Measurements from ENCODE around the gene CEP112. TPM values are rescaled to one million over a fixed set of nuclear protein-coding genes. Genes with fewer than 3 reads are reported as not detected.

Gene CEP112
- total and polyA plus RNA-seq, 2 of the 8 experiments (the other 6 are each of a cell fraction or from before 2014, with no cell fraction given), result 0.62 to 3.1 TPM

GRCh38 chr17:65895969-65896368 lies 296.0 kb downstream of the CEP112 start:
- no peak overlapping the region for H4K5ac ChIP-seq (ENCODE audit: insufficient read length, low read depth, low read length)
- ChIA-PET CTCF (ENCODE audit: partially characterized antibody) (no interaction called here), POLR2A (ENCODE audit: partially characterized antibody) (no interaction called here)
- no peaks in the 10 kb centered on the region for H3K36me3 ChIP-seq (ENCODE audit: control insufficient read depth in 2 of 4, insufficient read depth in 4 of 4, low read length in 3 of 4)
- no peak overlapping the region for H3K4me3 ChIP-seq (ENCODE audit: extremely low read depth in 1 of 4, insufficient read depth in 2 of 4, low read depth in 3 of 4, low read length in 4 of 4)
- H3K27me3 ChIP-seq (replicated peaks in 1 of 4; ENCODE audit: control insufficient read depth in 3 of 4, extremely low read depth in 1 of 4, insufficient read depth in 3 of 4, low read length in 3 of 4), result no peaks in the 10 kb centered on the region
- no peaks in the 10 kb centered on the region for H3K79me1 ChIP-seq (ENCODE audit: low read depth, low read length)
- H2BK20ac ChIP-seq (ENCODE audit: low read length), result no peak overlapping the region
- H3K4ac ChIP-seq (replicated peaks; ENCODE audit: insufficient read length, low read depth, low read length), result no peak overlapping the region
- no peaks in the 10 kb centered on the region for H3K9me3 ChIP-seq (ENCODE audit: insufficient read depth in 2 of 2, low read depth in 1 of 2, low read length in 1 of 2)
- H3K4me2 ChIP-seq (ENCODE audit: insufficient read depth in 1 of 2, low read depth in 2 of 2, low read length in 2 of 2), result no peak overlapping the region
- H2BK120ac ChIP-seq (replicated peaks; ENCODE audit: low read depth, low read length), result no peak overlapping the region
- H2BK5ac ChIP-seq (ENCODE audit: low read depth, low read length), result no peak overlapping the region
- no peaks in the 10 kb centered on the region for H3K23me2 ChIP-seq (ENCODE audit: low read depth, low read length)
- no peak overlapping the region for H3K23ac ChIP-seq (ENCODE audit: insufficient read length)
- H4K8ac ChIP-seq (ENCODE audit: extremely low read depth, insufficient read depth, low read length), result no peak overlapping the region
- H4K20me1 ChIP-seq (replicated peaks in 1 of 2; ENCODE audit: control insufficient read depth in 1 of 2, insufficient read depth in 2 of 2, low read length in 2 of 2), result no peaks in the 10 kb centered on the region
- H2AK5ac ChIP-seq (ENCODE audit: low read depth, low read length), result no peak overlapping the region
- FAIRE-seq (no peak), DNase-seq (ENCODE audit: low read depth in 1 of 2, low spot score in 2 of 2) (no peak)
- H3K56ac ChIP-seq (replicated peaks; ENCODE audit: insufficient read length, low read depth, low read length), result no peak overlapping the region
- no peak overlapping the region for H3K27ac ChIP-seq (ENCODE audit: low read depth, low read length)
- H3K79me2 ChIP-seq (ENCODE audit: control insufficient read depth in 1 of 2, insufficient read depth in 2 of 2, low read length in 2 of 2), result no peaks in the 10 kb centered on the region
- H2BK15ac ChIP-seq (ENCODE audit: low read length), result no peak overlapping the region
- no peak overlapping the region for H3K9ac ChIP-seq (replicated peaks in 1 of 4; ENCODE audit: extremely low read depth in 1 of 4, low read depth in 3 of 4, low read length in 3 of 4)
- 0 out of 7 replicates have a peak, but pooled peaks cover 0 to 2% (median 0%) of the 10 kb centered on the region in 4 experiments for H3K4me1 ChIP-seq (replicated peaks in 1 of 4; ENCODE audit: control insufficient read depth in 3 of 4, insufficient read depth in 4 of 4, low read length in 3 of 4)
- H2BK12ac ChIP-seq (ENCODE audit: low read depth, low read length), result no peak overlapping the region
- H3K18ac ChIP-seq (ENCODE audit: extremely low read depth, low read length), result no peak overlapping the region
- H3K14ac ChIP-seq (ENCODE audit: insufficient read length), result no peak overlapping the region
- H4K91ac ChIP-seq (replicated peaks; ENCODE audit: insufficient read length, low read length), result no peak overlapping the region
- no peak overlapping the region for H2AFZ ChIP-seq (ENCODE audit: low read length)
- TF ChIP-seq JUN (IDR thresholded peaks at IDR 0.05; ENCODE audit: low read depth, low read length) (no peak), SP2 (IDR thresholded peaks at IDR 0.05; ENCODE audit: low read length) (no peak), ATF2 (IDR thresholded peaks at IDR 0.05; ENCODE audit: low read length) (no peak), BACH1 (IDR thresholded peaks at IDR 0.05; ENCODE audit: low read length) (no peak), SRF (IDR thresholded peaks at IDR 0.05; ENCODE audit: low read depth, low read length) (no peak), TAF7 (optimal IDR thresholded peaks at IDR 0.05; ENCODE audit: borderline replicate concordance, low read depth, low read length) (no peak), YY1 (IDR thresholded peaks at IDR 0.05; ENCODE audit: low read depth, low read length) (no peak), TBP (IDR thresholded peaks at IDR 0.05; ENCODE audit: low read depth, low read length) (no peak), GABPA (IDR thresholded peaks at IDR 0.05; ENCODE audit: borderline replicate concordance, insufficient read depth, low read length) (no peak), RXRA (IDR thresholded peaks at IDR 0.05; ENCODE audit: insufficient read depth, low read depth, low read length) (no peak), EZH2 (IDR thresholded peaks at IDR 0.05; ENCODE audit: low read depth, low read length, severe bottlenecking) (no peak), HDAC2 (IDR thresholded peaks at IDR 0.05; ENCODE audit: borderline replicate concordance in 1 of 2, low read depth in 2 of 2, low read length in 2 of 2) (no peak), MAFK (IDR thresholded peaks at IDR 0.05; ENCODE audit: low read depth, low read length) (no peak), KDM1A (IDR thresholded peaks at IDR 0.05; ENCODE audit: borderline replicate concordance, low read length) (no peak)

Measured in H1 (cell line).